Lower lobe of right lung (tissue), 2 donors: Measurements from ENCODE around the gene CDC42. TPM values are rescaled to one million over a fixed set of nuclear protein-coding genes. Genes with fewer than 3 reads are reported as not detected.

Experiments
- ATAC-seq, 2 donors: fragments of 200-7000 bp; cut with Tn5 transposase; one replicate each; pipeline ENCODE4 v1.9.1; 2020 to 2022; ENCODE audit warnings: mild to moderate bottlenecking in 2 of 2, moderate library complexity in 2 of 2
- DNase-seq: peaks from one replicate; pipeline ENCODE4 v3.0.0-alpha.2; 2020
- H3K27ac ChIP-seq: fragments of 200-600 bp; one replicate; pipeline ENCODE4 v1.8.0; 2022
- H3K27me3 ChIP-seq: fragments of 200-600 bp; one replicate; pipeline ENCODE4 v1.8.0; 2022; ENCODE audit warnings: low read depth
- H3K36me3 ChIP-seq: fragments of 200-600 bp; one replicate; pipeline ENCODE4 v1.8.0; 2022; ENCODE audit warnings: mild to moderate bottlenecking
- H3K4me1 ChIP-seq: fragments of 200-600 bp; one replicate; pipeline ENCODE4 v1.8.0; 2022
- H3K4me3 ChIP-seq: fragments of 200-600 bp; one replicate; pipeline ENCODE4 v1.8.0; 2022; ENCODE audit warnings: mild to moderate bottlenecking
- H3K9me3 ChIP-seq: fragments of 200-600 bp; one replicate; pipeline ENCODE4 v1.8.0; 2022
- intact Hi-C: fragments of 100-400 bp; cut with DNase I; formaldehyde crosslinking; loops from one replicate; pipeline ENCODE4 v1.11.0; 2022
- total RNA-seq: library from RNA; stranded (reverse); fragmentation: NEBNext Ultra II Directional; extraction: Animal tissue kit (Norgen Biotek cat#: 25700); gene quantifications from one replicate; pipeline ENCODE4 v1.2.1, GENCODE V29; 2021
- TF ChIP-seq, protein P1 (sequence below): fragments of 200-600 bp; IDR thresholded peaks from one replicate; pipeline ENCODE4 v1.8.0; 2022; ENCODE audit warnings: antibody characterized with exemption, mild to moderate bottlenecking
- donor health status: DM: no; HTN: yes; CAD: no; lungs with severe emphysema.

Gene CDC42
- total RNA-seq, 1 donor from 2014 or later = 255 TPM

DNA sequence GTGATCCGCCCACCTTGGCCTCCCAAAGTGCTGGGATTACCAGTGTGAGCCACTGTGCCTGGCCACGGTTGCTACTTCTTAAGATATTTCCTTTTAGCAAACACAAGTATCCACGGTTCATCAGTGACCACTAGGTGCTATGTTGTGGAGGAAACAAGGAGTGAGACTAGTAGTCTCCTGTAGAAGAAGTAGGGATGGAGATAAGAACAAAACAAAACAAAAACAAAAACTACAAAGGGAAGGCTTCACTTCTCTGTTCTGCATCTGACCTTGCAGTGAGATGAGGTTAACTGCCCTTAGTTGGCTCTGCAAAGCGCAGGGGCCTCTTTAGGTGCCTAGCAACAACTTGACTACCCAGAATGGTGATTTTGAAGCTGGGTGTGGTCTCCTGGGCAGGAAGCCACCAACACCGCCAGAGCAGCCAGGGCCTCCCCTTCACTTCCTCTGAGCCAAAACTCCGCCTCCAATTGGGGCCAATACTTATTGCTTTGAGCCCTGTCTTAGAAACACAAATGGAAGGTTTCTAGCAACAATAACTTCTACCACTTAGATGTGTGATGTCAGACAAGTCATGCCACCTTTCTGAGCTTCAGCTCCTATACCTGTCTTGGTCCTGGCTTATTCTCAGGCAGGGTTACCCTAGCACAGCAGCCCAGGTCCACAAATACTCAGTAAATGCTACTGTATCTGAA is 12.8 kb upstream of the CDC42 start:
- TF ChIP-seq, protein P1, sequence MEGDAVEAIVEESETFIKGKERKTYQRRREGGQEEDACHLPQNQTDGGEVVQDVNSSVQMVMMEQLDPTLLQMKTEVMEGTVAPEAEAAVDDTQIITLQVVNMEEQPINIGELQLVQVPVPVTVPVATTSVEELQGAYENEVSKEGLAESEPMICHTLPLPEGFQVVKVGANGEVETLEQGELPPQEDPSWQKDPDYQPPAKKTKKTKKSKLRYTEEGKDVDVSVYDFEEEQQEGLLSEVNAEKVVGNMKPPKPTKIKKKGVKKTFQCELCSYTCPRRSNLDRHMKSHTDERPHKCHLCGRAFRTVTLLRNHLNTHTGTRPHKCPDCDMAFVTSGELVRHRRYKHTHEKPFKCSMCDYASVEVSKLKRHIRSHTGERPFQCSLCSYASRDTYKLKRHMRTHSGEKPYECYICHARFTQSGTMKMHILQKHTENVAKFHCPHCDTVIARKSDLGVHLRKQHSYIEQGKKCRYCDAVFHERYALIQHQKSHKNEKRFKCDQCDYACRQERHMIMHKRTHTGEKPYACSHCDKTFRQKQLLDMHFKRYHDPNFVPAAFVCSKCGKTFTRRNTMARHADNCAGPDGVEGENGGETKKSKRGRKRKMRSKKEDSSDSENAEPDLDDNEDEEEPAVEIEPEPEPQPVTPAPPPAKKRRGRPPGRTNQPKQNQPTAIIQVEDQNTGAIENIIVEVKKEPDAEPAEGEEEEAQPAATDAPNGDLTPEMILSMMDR = no peak
- intact Hi-C loops = no loop called here
- peak; percentile 87 for DNase-seq
- peak; percentile 97 to 98 for ATAC-seq
- peak overlapping the region; percentile 74 for H3K27ac ChIP-seq
- H3K36me3 ChIP-seq = no peaks in the 10 kb centered on the region
- peak overlapping the region; percentile 18 for H3K4me3 ChIP-seq
- H3K4me1 ChIP-seq = peaks cover 16% of the 10 kb centered on the region
- H3K27me3 ChIP-seq = no peaks in the 10 kb centered on the region
- H3K9me3 ChIP-seq = no peaks in the 10 kb centered on the region

GRCh38 chr1:22040286-22040623 is 12.3 kb upstream of the CDC42 start:
- intact Hi-C loops = no loop called here
- peaks cover 16% of the 10 kb centered on the region for H3K4me1 ChIP-seq
- H3K27ac ChIP-seq = peak overlapping the region; percentile 74
- TF ChIP-seq, protein P1 = no peak
- H3K36me3 ChIP-seq = no peaks in the 10 kb centered on the region
- no peaks in the 10 kb centered on the region for H3K27me3 ChIP-seq
- H3K4me3 ChIP-seq = no peak overlapping the region
- DNase-seq (no peak), ATAC-seq (peak in 1 of 2 donors; percentile 8)
- no peaks in the 10 kb centered on the region for H3K9me3 ChIP-seq

- Histone ChIP-seq H3K36me3 (no peaks in the 10 kb centered on the region), H3K4me3 (no peak overlapping the region), H3K27me3 (no peaks in the 10 kb centered on the region), H3K4me1 (peaks cover 16% of the 10 kb centered on the region), H3K27ac (no peak overlapping the region), H3K9me3 (no peaks in the 10 kb centered on the region)
- intact Hi-C loops = no loop called here
- no peak for ATAC-seq
- no peak for DNase-seq
- TF ChIP-seq, protein P1 = no peak
These were observed 11.0 kb upstream of the CDC42 start for GRCh38 chr1:22041505-22041904.

GRCh38 chr1:22043198-22043769 is 9.2 kb upstream of the CDC42 start:
- no peaks in the 10 kb centered on the region for H3K27me3 ChIP-seq
- no peak overlapping the region for H3K27ac ChIP-seq
- no peaks in the 10 kb centered on the region for H3K36me3 ChIP-seq
- intact Hi-C loops = no loop called here
- ATAC-seq = no peak
- H3K9me3 ChIP-seq = no peaks in the 10 kb centered on the region
- peaks cover 16% of the 10 kb centered on the region for H3K4me1 ChIP-seq
- no peak overlapping the region for H3K4me3 ChIP-seq
- no peak for DNase-seq
- TF ChIP-seq, protein P1 = no peak

GRCh38 chr1:22044690-22045420 is 7.7 kb upstream of the CDC42 start:
- no peak overlapping the region for H3K4me3 ChIP-seq
- H3K36me3 ChIP-seq = no peaks in the 10 kb centered on the region
- H3K27ac ChIP-seq = no peak overlapping the region
- ATAC-seq (no peak), DNase-seq (no peak)
- H3K9me3 ChIP-seq = no peaks in the 10 kb centered on the region
- no peaks in the 10 kb centered on the region for H3K27me3 ChIP-seq
- H3K4me1 ChIP-seq = peaks cover 9% of the 10 kb centered on the region
- TF ChIP-seq, protein P1 = no peak
- intact Hi-C loops = no loop called here
